ENCODE measurements around the gene FMOD.

FMOD gene

GRCh38 chr1:203381151-203381751 is 30.3 kb upstream of the FMOD start:
- in situ Hi-C loops (cut with HindIII; ENCODE audit: low sequenced_read_pairs), result no loop called here
- TF ChIP-seq, protein P1, sequence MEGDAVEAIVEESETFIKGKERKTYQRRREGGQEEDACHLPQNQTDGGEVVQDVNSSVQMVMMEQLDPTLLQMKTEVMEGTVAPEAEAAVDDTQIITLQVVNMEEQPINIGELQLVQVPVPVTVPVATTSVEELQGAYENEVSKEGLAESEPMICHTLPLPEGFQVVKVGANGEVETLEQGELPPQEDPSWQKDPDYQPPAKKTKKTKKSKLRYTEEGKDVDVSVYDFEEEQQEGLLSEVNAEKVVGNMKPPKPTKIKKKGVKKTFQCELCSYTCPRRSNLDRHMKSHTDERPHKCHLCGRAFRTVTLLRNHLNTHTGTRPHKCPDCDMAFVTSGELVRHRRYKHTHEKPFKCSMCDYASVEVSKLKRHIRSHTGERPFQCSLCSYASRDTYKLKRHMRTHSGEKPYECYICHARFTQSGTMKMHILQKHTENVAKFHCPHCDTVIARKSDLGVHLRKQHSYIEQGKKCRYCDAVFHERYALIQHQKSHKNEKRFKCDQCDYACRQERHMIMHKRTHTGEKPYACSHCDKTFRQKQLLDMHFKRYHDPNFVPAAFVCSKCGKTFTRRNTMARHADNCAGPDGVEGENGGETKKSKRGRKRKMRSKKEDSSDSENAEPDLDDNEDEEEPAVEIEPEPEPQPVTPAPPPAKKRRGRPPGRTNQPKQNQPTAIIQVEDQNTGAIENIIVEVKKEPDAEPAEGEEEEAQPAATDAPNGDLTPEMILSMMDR (IDR thresholded peaks at IDR 0.05; ENCODE audit: low read depth, low read length, missing control alignments), result no peak
- no peak for DNase-seq (ENCODE audit: low read depth)
- no peak overlapping the region for H3K4me3 ChIP-seq (ENCODE audit: low read depth, low read length)

DNA sequence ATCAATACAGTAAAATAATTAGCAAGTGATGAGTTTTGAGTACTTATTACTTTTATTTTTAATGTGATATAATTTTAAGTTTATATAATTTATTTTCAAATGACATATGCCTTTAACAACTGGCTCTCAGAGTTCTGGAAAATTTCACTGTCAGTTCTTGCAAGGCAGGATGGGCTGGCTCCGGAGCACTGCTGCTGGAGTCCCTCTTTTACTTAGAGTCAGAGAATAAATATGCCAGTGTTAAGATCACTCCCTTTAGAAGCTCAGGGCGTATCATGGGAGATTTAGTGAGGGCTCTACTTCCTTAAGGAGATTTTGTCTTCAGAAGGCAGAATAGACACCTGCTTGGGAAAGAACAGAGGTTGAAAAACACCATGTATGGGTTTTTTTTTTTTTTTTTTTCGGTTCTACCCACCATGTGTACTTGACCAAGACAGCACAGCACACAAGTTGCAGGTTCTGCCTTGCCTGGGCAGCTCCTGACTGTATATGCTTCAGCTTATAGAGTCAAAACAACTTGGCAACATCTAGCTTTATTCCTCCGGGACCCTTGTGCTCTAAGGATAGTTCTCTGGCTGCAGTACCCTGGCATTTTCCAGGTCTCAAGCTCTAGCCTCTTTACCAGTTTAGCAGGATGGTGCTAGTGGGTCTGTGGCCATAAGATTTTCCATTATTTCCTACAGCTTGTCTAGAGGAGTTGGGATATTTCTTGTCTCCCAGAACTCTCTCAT is 29.7 kb upstream of the FMOD start:
- no peak overlapping the region for H3K4me3 ChIP-seq (ENCODE audit: low read depth, low read length)
- no peak for DNase-seq (ENCODE audit: low read depth)
- TF ChIP-seq, protein P1 (IDR thresholded peaks at IDR 0.05; ENCODE audit: low read depth, low read length, missing control alignments), result no peak
- in situ Hi-C loops (cut with HindIII; ENCODE audit: low sequenced_read_pairs), result no loop called here

DNA sequence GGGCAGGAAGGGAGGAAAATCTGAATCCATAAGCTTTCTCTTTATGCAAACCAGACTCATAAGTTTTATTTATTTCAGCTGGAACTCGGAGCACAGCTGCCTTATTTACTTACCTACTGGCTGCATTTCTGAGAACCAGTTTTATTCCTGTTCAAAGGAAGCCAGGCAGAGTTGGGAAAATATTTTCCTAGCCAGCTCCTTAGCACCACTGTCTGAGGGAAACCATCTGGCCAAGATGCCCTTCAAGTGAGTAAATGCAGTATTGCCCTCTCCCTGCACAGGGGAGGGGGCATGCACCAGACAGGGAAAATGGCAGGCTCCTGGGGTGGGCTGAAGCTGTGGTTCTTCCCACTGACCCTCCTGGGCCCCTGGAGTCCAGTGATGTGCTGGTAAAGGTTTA is 28.9 kb upstream of the FMOD start:
- H3K4me3 ChIP-seq (ENCODE audit: low read depth, low read length), result no peak overlapping the region
- in situ Hi-C loops (cut with HindIII; ENCODE audit: low sequenced_read_pairs), result no loop called here
- TF ChIP-seq, protein P1 (IDR thresholded peaks at IDR 0.05; ENCODE audit: low read depth, low read length, missing control alignments), result no peak
- DNase-seq (ENCODE audit: low read depth), result no peak

- no peak for DNase-seq (ENCODE audit: low read depth)
- H3K4me3 ChIP-seq (ENCODE audit: low read depth, low read length), result no peak overlapping the region
- in situ Hi-C loops (cut with HindIII; ENCODE audit: low sequenced_read_pairs), result no loop called here
- TF ChIP-seq, protein P1 (IDR thresholded peaks at IDR 0.05; ENCODE audit: low read depth, low read length, missing control alignments), result no peak
Measured at GRCh38 chr1:203378556-203379245, 27.8 kb upstream of the FMOD start.

DNA sequence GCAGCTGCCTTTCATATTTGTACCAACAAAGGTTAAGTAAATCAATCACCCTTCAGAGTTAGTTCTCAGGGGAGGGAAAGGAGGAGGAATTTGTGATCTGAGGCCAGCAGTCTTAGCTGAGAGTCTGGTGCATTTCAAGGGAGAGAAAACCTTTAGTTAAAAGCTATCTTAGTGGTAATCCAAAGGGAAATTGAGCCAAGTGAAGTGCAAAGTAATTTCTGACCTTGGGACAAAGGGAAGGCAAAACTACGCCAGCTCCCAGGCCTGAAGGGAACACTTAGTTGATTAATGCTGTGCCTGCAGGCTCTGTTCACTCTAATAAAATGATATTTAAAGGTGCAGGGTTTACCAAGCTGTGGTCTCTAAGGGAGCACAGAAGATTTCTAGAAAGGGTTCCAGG is 23.1 kb upstream of the FMOD start:
- no peak for DNase-seq (ENCODE audit: low read depth)
- in situ Hi-C loops (cut with HindIII; ENCODE audit: low sequenced_read_pairs), result no loop called here
- TF ChIP-seq, protein P1 (IDR thresholded peaks at IDR 0.05; ENCODE audit: low read depth, low read length, missing control alignments), result no peak
- H3K4me3 ChIP-seq (ENCODE audit: low read depth, low read length), result no peak overlapping the region

DNA sequence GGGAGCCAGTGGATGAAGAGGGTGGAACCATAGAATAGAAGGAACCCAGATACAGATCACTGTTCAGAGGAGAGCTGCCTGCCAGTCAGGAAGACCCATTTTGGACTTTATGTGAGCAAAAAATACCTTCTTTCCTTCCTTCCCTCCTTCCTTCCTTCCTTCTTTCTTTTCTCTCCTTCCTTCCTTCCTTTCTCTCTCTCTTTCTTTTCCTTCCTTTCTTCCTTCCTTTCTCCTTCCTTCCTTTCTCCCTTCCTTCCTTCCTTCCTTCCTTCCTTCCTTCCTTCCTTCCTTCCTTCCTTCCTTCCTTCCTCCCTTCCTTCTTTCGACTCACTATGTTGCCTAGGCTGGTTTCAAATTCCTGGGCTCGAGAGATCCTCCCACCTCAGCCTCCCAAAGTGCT is 22.1 kb upstream of the FMOD start:
- in situ Hi-C loops (cut with HindIII; ENCODE audit: low sequenced_read_pairs), result no loop called here
- no peak for DNase-seq (ENCODE audit: low read depth)
- H3K4me3 ChIP-seq (ENCODE audit: low read depth, low read length), result no peak overlapping the region
- TF ChIP-seq, protein P1 (IDR thresholded peaks at IDR 0.05; ENCODE audit: low read depth, low read length, missing control alignments), result no peak

Measured in astrocyte of the cerebellum (primary cell).